Natural killer cell treated with Interleukin-12 subunit alpha and Interleukin-12 subunit beta and Interleukin-15 and Interleukin-18, amount 100 ng/mL, for 72 hours (primary cell): Measurements from ENCODE around the gene SPATA7. TPM values are rescaled to one million over a fixed set of nuclear protein-coding genes. Genes with fewer than 3 reads are reported as not detected.
A peak's percentile ranks its signal among the peaks of the same experiment; 100 is the strongest.
"Not testable (repeated sequence)": the region's sequence is repeated elsewhere in the genome, so short reads cannot be mapped to it uniquely, and the experiment has no call there.

ENCODE experiments used
- ATAC-seq, 2 donors: fragments of 150-1000 bp; cut with Tn5 transposase in 1 of 2; sonication (Bioruptor Pico), chemical (Tn5 transposase) in 1 of 2; 2 replicates each; pipeline ENCODE4 v1.10.0; 2021
- DNase-seq: peaks from one replicate; pipeline ENCODE4 v3.0.0; 2022; ENCODE audit warnings: low spot score
- H3K27ac Mint-ChIP-seq, 2 donors: 1 replicate in 1 of 2; 2 replicates in 1 of 2; pipeline ENCODE4 v1.8.0; 2022; ENCODE audit warnings: mixed read lengths in 2 of 2, mild to moderate bottlenecking in 1 of 2, moderate library complexity in 1 of 2
- H3K27me3 Mint-ChIP-seq, 2 donors: 1 replicate in 1 of 2; 2 replicates in 1 of 2; pipeline ENCODE4 v1.8.0; 2022; ENCODE audit warnings: mixed read lengths in 2 of 2
- H3K36me3 Mint-ChIP-seq: one replicate; pipeline ENCODE4 v1.8.0; 2022; ENCODE audit warnings: mixed read lengths
- H3K4me1 Mint-ChIP-seq, 2 donors: 1 replicate in 1 of 2; 2 replicates in 1 of 2; pipeline ENCODE4 v1.8.0; 2022; ENCODE audit warnings: low read depth in 2 of 2, mixed read lengths in 2 of 2, mild to moderate bottlenecking in 1 of 2
- H3K4me3 Mint-ChIP-seq: one replicate; pipeline ENCODE4 v1.8.0; 2022; ENCODE audit warnings: mixed read lengths
- H3K9me3 Mint-ChIP-seq: 2 replicates; pipeline ENCODE4 v1.8.0; 2022; ENCODE audit warnings: mixed read lengths
- total RNA-seq, 2 donors: library from RNA; stranded (reverse); gene quantifications; one replicate each; pipeline ENCODE4 v1.2.3, GENCODE V29; 2022

SPATA7 gene
- total RNA-seq, 2 donors from 2014 or later = 3.1 to 3.9 TPM

- H3K36me3 Mint-ChIP-seq = no peaks in the 10 kb centered on the region
- H3K27me3 Mint-ChIP-seq = peaks cover 17 to 26% of the 10 kb centered on the region in 2 donors
- no peak overlapping the region for H3K4me3 Mint-ChIP-seq
- no peak overlapping the region for H3K27ac Mint-ChIP-seq
- no peak for DNase-seq
- peaks cover 0 to 3% of the 10 kb centered on the region in 2 donors for H3K4me1 Mint-ChIP-seq
- ATAC-seq = no peak
- no peaks in the 10 kb centered on the region for H3K9me3 Mint-ChIP-seq
Measured at GRCh38 chr14:88380405-88380804, 5.1 kb upstream of the SPATA7 start.

DNA sequence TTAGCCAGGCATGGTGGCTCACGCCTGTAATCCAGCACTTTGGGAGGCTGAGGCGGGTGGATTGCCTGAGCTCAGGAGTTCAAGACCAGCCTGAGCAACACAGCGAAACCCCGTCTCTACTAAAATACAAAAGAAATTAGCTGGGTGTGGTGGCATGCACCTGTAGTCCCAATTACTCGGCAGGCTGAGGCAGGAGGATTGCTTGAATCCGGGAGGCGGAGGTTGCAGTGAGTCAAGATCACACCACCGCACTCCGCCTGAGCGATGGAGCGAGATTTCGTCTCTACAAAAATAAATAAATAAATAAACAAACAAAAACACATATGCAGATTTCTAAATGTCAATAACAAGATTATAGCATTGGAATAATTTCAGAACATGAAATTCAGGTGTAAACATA is 3.8 kb upstream of the SPATA7 start:
- DNase-seq, H3K27ac Mint-ChIP-seq, ATAC-seq, H3K4me1 Mint-ChIP-seq, H3K36me3 Mint-ChIP-seq, H3K9me3 Mint-ChIP-seq, H3K4me3 Mint-ChIP-seq: not testable (repeated sequence)
- peaks cover 17 to 26% of the 10 kb centered on the region in 2 donors for H3K27me3 Mint-ChIP-seq

DNA sequence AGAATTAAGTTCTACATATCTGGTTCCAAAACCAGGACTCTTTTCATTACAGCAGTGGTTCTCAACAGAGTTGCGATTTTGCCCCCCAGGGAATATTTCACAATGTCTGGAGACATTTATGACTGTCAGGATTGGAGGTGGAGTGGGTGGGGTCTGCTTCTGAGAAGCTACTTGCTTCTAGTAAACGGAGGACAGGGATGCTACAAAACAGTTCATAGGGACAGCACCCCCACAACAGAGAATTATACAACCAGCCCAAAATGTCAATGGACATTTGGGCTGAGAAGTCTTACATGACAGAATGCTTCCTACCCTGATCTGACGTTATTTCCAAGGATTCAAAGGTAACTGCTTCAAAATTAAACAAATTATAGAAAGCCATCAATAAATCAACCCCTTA is 739 bp upstream of the SPATA7 start:
- Mint-ChIP-seq H3K27ac (peak overlapping the region; percentile 69 to 92), H3K27me3 (peaks cover 1 to 3% of the 10 kb centered on the region in 2 donors), H3K4me1 (peaks cover 0 to 3% of the 10 kb centered on the region in 2 donors), H3K36me3 (no peaks in the 10 kb centered on the region), H3K9me3 (no peaks in the 10 kb centered on the region), H3K4me3 (peak overlapping the region; percentile 91)
- ATAC-seq = no peak
- DNase-seq = no peak

DNA sequence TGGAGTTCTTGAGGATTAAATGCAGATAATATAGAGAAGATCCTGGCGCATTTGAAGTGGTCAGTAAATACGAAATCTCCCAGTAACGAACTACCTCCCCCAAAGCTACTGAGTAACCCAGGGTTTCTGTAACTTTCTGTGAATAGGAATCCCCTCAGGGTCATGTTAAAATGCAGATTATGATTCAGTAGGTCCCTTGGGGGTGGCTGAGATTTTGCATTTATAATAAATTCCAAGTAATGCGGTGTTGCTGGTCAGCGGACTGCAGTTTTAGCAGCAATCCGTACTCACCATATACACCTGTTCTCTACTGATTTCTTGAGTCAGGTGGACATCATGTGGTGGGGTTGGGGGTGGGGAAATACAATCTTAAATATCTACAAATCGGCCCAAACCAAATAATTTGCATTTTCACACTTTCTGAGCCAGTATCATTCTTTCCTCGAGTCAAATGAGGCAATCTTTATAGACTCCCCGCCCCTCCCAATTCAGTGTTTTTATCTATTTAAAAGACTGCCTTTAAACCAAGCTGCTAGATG is 868 bp downstream of the SPATA7 start:
- ATAC-seq = no peak
- peaks cover 0 to 3% of the 10 kb centered on the region in 2 donors for H3K4me1 Mint-ChIP-seq
- DNase-seq = no peak
- no peaks in the 10 kb centered on the region for H3K27me3 Mint-ChIP-seq
- H3K9me3 Mint-ChIP-seq = no peaks in the 10 kb centered on the region
- peak overlapping the region; percentile 69 to 92 for H3K27ac Mint-ChIP-seq
- no peaks in the 10 kb centered on the region for H3K36me3 Mint-ChIP-seq
- H3K4me3 Mint-ChIP-seq = peak overlapping the region; percentile 91

GRCh38 chr14:88388741-88389282 is 3.4 kb downstream of the SPATA7 start:
- peaks cover 0 to 3% of the 10 kb centered on the region in 2 donors for H3K4me1 Mint-ChIP-seq
- no peaks in the 10 kb centered on the region for H3K36me3 Mint-ChIP-seq
- H3K27me3 Mint-ChIP-seq = no peaks in the 10 kb centered on the region
- H3K4me3 Mint-ChIP-seq = no peak overlapping the region
- no peak for DNase-seq
- no peak overlapping the region for H3K27ac Mint-ChIP-seq
- no peak for ATAC-seq
- no peaks in the 10 kb centered on the region for H3K9me3 Mint-ChIP-seq

DNA sequence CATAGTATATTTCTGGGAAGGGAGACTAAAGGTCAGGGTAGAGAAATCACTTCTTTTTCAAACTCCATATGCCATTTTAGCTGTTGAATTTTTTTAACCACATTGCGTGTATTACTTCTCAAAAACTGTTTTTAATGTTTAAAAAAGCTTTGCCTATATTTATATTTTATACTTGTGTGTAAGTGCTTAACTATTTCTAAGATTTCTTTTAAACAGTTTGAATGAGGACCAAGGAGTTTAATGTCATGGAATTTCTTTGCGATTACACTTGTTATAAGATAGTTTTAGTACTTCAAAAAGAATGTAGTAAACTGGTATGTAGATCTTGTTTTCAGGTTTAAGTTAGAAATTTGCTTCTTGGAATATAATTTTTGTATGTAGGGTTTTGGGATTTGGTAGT is 7.2 kb downstream of the SPATA7 start:
- no peaks in the 10 kb centered on the region for H3K36me3 Mint-ChIP-seq
- no peaks in the 10 kb centered on the region for H3K4me1 Mint-ChIP-seq
- no peak overlapping the region for H3K27ac Mint-ChIP-seq
- no peak for ATAC-seq
- no peak overlapping the region for H3K4me3 Mint-ChIP-seq
- no peak for DNase-seq
- no peaks in the 10 kb centered on the region for H3K27me3 Mint-ChIP-seq
- no peaks in the 10 kb centered on the region for H3K9me3 Mint-ChIP-seq

DNA sequence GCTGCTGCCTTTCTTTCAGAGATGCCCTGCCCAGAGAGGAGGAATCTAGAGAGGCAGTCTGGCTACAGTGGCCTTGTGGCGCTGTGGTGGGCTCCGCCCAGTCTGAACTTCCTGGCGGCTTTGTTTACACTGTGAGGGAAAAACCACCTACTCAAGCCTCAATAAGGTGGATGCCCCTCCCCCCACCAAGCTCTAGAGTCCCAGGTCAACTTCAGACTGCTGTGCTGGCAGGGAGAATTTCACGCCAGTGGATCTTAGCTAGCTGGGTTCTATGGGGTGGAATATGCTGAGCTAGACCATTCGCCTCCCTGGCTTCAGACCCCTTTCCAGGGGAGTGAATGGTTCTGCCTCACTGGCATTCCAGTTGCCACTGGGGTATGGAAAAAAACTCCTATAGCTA is 25.6 kb downstream of the SPATA7 start:
- no peak for DNase-seq
- Mint-ChIP-seq H3K27ac (no peak overlapping the region), H3K9me3 (peaks cover 6% of the 10 kb centered on the region), H3K36me3 (peaks cover 39% of the 10 kb centered on the region), H3K4me1 (no peaks in the 10 kb centered on the region), H3K4me3 (no peak overlapping the region), H3K27me3 (no peaks in the 10 kb centered on the region)
- no peak for ATAC-seq

GRCh38 chr14:88417594-88417993 is 32.1 kb downstream of the SPATA7 start:
- Mint-ChIP-seq H3K4me3 (no peak overlapping the region), H3K27me3 (no peaks in the 10 kb centered on the region), H3K27ac (no peak overlapping the region), H3K36me3 (peaks cover 36% of the 10 kb centered on the region), H3K9me3 (peaks cover 9% of the 10 kb centered on the region), H3K4me1 (no peaks in the 10 kb centered on the region)
- DNase-seq = no peak
- no peak for ATAC-seq

GRCh38 chr14:88420187-88420586 is 34.7 kb downstream of the SPATA7 start:
- no peak for DNase-seq
- Mint-ChIP-seq H3K27me3 (no peaks in the 10 kb centered on the region), H3K4me3 (no peak overlapping the region), H3K27ac (no peak overlapping the region), H3K4me1 (no peaks in the 10 kb centered on the region), H3K36me3 (peaks cover 28% of the 10 kb centered on the region), H3K9me3 (peaks cover 9% of the 10 kb centered on the region)
- no peak for ATAC-seq

GRCh38 chr14:88421286-88421685 is 35.8 kb downstream of the SPATA7 start:
- Mint-ChIP-seq H3K36me3 (peaks cover 19% of the 10 kb centered on the region), H3K27me3 (no peaks in the 10 kb centered on the region), H3K4me1 (no peaks in the 10 kb centered on the region), H3K4me3 (no peak overlapping the region), H3K27ac (no peak overlapping the region), H3K9me3 (peaks cover 2% of the 10 kb centered on the region)
- DNase-seq (no peak), ATAC-seq (no peak)

GRCh38 chr14:88422047-88422446 is 36.6 kb downstream of the SPATA7 start:
- H3K4me3 Mint-ChIP-seq = no peak overlapping the region
- H3K4me1 Mint-ChIP-seq = no peaks in the 10 kb centered on the region
- H3K27ac Mint-ChIP-seq = no peak overlapping the region
- peaks cover 19% of the 10 kb centered on the region for H3K36me3 Mint-ChIP-seq
- DNase-seq (no peak), ATAC-seq (no peak)
- H3K27me3 Mint-ChIP-seq = no peaks in the 10 kb centered on the region
- H3K9me3 Mint-ChIP-seq = peaks cover 2% of the 10 kb centered on the region

DNA sequence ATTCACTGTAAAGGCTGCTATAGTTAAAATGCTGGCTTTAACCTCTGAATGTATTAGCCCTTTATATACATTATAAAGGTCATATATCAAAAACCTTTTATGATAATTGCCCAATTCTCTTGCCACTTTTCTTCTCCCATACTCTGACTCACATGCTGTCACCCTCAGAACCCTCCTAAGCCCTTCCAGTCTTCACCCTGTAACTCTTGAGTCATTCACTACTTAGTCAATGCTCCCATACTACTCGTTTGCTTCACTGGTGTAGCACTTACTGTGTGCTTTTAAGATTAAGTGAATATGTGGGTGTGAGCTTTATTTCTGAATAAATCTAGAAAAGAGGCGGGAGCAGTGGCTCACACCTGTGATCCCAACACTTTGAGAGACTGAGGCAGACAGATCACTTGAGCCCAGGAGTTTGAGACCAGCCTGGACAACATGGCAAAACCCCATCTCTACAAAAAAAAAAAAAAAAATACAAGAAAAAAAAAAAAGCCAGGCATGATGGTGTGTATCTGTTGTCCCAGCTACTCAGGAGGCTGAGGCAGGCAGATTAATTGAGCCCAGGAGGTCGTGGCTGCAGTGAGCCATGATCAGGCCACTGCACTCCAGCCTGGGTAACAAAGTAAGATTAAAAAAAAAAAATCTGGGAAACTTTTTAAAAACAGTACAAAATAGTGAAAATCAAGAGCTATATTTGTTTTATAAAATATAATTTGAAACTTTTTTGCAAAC is 37.6 kb downstream of the SPATA7 start:
- Mint-ChIP-seq H3K4me3 (no peak overlapping the region), H3K27ac (no peak overlapping the region), H3K27me3 (no peaks in the 10 kb centered on the region), H3K9me3 (no peaks in the 10 kb centered on the region), H3K36me3 (peaks cover 12% of the 10 kb centered on the region), H3K4me1 (no peaks in the 10 kb centered on the region)
- DNase-seq (no peak), ATAC-seq (peak in 1 of 2 donors; percentile 54)

DNA sequence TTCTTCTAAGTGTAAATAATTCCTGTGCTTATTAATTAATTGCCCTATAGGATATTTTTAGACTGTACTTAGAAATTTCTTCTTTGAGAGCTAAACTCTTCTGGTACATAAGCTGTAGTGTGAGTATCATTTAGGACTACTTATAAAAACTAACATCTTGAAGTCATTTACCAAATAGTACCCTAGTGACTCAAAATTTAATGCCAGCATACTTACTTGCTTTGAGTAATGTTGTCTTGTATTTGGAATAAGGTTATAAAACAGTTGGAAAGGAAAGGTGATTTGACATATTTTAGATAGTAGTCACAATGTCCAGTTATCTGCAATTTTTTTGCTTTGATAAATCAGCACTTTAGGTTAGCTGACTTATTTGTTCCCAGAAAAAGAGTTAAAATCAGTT is 39.1 kb downstream of the SPATA7 start:
- ATAC-seq = no peak
- Mint-ChIP-seq H3K27ac (no peak overlapping the region), H3K4me1 (no peaks in the 10 kb centered on the region), H3K36me3 (peaks cover 5% of the 10 kb centered on the region), H3K9me3 (no peaks in the 10 kb centered on the region), H3K27me3 (no peaks in the 10 kb centered on the region), H3K4me3 (no peak overlapping the region)
- no peak for DNase-seq

- DNase-seq (no peak), ATAC-seq (no peak)
- H3K27ac Mint-ChIP-seq = no peak overlapping the region
- no peaks in the 10 kb centered on the region for H3K36me3 Mint-ChIP-seq
- no peaks in the 10 kb centered on the region for H3K4me1 Mint-ChIP-seq
- no peaks in the 10 kb centered on the region for H3K9me3 Mint-ChIP-seq
- no peak overlapping the region for H3K4me3 Mint-ChIP-seq
- no peaks in the 10 kb centered on the region for H3K27me3 Mint-ChIP-seq
Measured at GRCh38 chr14:88426271-88426670, 40.8 kb downstream of the SPATA7 start.
